GM19467 (cell line): ENCODE data around the gene TRIM2.

Experiments
- ATAC-seq: cut with Tn5 transposase; IDR thresholded peaks from one replicate; pipeline ENCODE4 v1.9.1; 2021; ENCODE audit warnings: mild to moderate bottlenecking, moderate library complexity; ENCODE audit not compliant: unreplicated experiment

The TRIM2 gene

GRCh38 chr4:153221783-153222706 is 17.8 kb downstream of the TRIM2 start:
- peak; percentile 36 for ATAC-seq

GRCh38 chr4:153222707-153223426 is 18.6 kb downstream of the TRIM2 start:
- peak; percentile 45 for ATAC-seq

- no peak for ATAC-seq
These were observed 19.2 kb downstream of the TRIM2 start for GRCh38 chr4:153223427-153223801.

GRCh38 chr4:153223930-153224329 is 19.7 kb downstream of the TRIM2 start:
- no peak for ATAC-seq

GRCh38 chr4:153224474-153224873 is 20.2 kb downstream of the TRIM2 start:
- ATAC-seq = no peak

- ATAC-seq = no peak
These were observed 23.3 kb downstream of the TRIM2 start for GRCh38 chr4:153227469-153228075.

GRCh38 chr4:153228512-153229140 is 24.4 kb downstream of the TRIM2 start:
- ATAC-seq = no peak

- ATAC-seq = no peak
These were observed 25.3 kb downstream of the TRIM2 start for GRCh38 chr4:153229545-153229944.

GRCh38 chr4:153232768-153233167 is 28.5 kb downstream of the TRIM2 start:
- no peak for ATAC-seq

- no peak for ATAC-seq
These were observed 29.6 kb downstream of the TRIM2 start for GRCh38 chr4:153233761-153234371.

GRCh38 chr4:153234885-153235284 is 30.6 kb downstream of the TRIM2 start:
- no peak for ATAC-seq

GRCh38 chr4:153238135-153238919 is 34.1 kb downstream of the TRIM2 start:
- no peak for ATAC-seq

GRCh38 chr4:153239409-153239808 is 35.2 kb downstream of the TRIM2 start:
- ATAC-seq = no peak

- ATAC-seq = no peak
These were observed 37.1 kb downstream of the TRIM2 start for GRCh38 chr4:153241295-153241694.

- peak; percentile 55 for ATAC-seq
These were observed 38.0 kb downstream of the TRIM2 start for GRCh38 chr4:153241970-153242838.

GRCh38 chr4:153242839-153243324 is 38.6 kb downstream of the TRIM2 start:
- no peak for ATAC-seq

- ATAC-seq = no peak
These were observed 39.2 kb downstream of the TRIM2 start for GRCh38 chr4:153243468-153243867.

- ATAC-seq = no peak
These were observed 40.7 kb downstream of the TRIM2 start for GRCh38 chr4:153244969-153245368.

- ATAC-seq = no peak
These were observed 41.5 kb downstream of the TRIM2 start for GRCh38 chr4:153245775-153246174.
